Heart right ventricle (tissue), 16 donors: Measurements from ENCODE around the gene CST6. TPM values are rescaled to one million over a fixed set of nuclear protein-coding genes. Genes with fewer than 3 reads are reported as not detected.

Experiments used
- ATAC-seq, 8 donors: fragments of 200-7000 bp; cut with Tn5 transposase; one replicate each; pipeline ENCODE4 v1.9.1; 2020; ENCODE audit warnings: mild to moderate bottlenecking in 8 of 8, moderate library complexity in 8 of 8, moderate number of reproducible peaks in 1 of 8
- DNase-seq, 2 donors: peaks; one replicate each; pipeline ENCODE4 v3.0.0-alpha.2; 2020
- H3K27ac ChIP-seq, 10 donors: fragments of 200-600 bp; sonication (generic) in 2 of 10; one replicate each; pipeline versions ENCODE4 v1.5.0 to v1.8.0; 2020 to 2022; ENCODE audit warnings: mild to moderate bottlenecking in 3 of 10
- H3K27me3 ChIP-seq, 7 donors: fragments of 200-600 bp; one replicate each; pipeline ENCODE4 v1.8.0; 2021 to 2022; ENCODE audit warnings: mild to moderate bottlenecking in 2 of 7
- H3K36me3 ChIP-seq, 9 donors: fragments of 200-600 bp; sonication (generic) in 1 of 9; one replicate each; pipeline versions ENCODE4 v1.5.0 to v1.8.0; 2020 to 2022; ENCODE audit warnings: mild to moderate bottlenecking in 2 of 9
- H3K4me1 ChIP-seq, 9 donors: fragments of 200-600 bp; sonication (generic) in 1 of 9; one replicate each; pipeline versions ENCODE4 v1.5.0 to v1.8.0; 2020 to 2022; ENCODE audit warnings: mild to moderate bottlenecking in 4 of 9
- H3K4me3 ChIP-seq, 10 donors: fragments of 200-600 bp; sonication (generic) in 2 of 10; one replicate each; pipeline versions ENCODE4 v1.5.0 to v1.8.0; 2020 to 2022; ENCODE audit warnings: mild to moderate bottlenecking in 7 of 10, moderate library complexity in 2 of 10
- H3K9me3 ChIP-seq, 11 donors: fragments of 200-600 bp in 10 of 11; sonication (generic) in 2 of 11; one replicate each; pipeline versions ENCODE4 v1.5.0 to v1.8.0; 2013 to 2022; ENCODE audit warnings: mild to moderate bottlenecking in 2 of 11, control low read depth in 1 of 11, moderate library complexity in 1 of 11
- WGBS, 2 donors: extraction: QIAGEN DNeasy Blood & Tissue Kit; methylation state at CpG; one replicate each; pipeline ENCODE4 v1.1.7; 2013; ENCODE audit warnings: inconsistent platforms in 1 of 2; 5-methylcytosine and 5-hydroxymethylcytosine counted together
- intact Hi-C, 10 donors: fragments of 100-400 bp; cut with DNase I; formaldehyde crosslinking; loops; one replicate each; pipeline versions ENCODE4 v1.11.1 to v1.14.2; 2022
- polyA plus RNA-seq, 2 donors: library from polyadenylated mRNA; stranded (reverse); fragments of 200-250 nt; gene quantifications; one replicate each; pipeline ENCODE4 v1.2.3, GENCODE V29; 2013
- total RNA-seq, 10 donors: library from RNA; stranded (reverse); fragmentation: NEBNext Ultra II Directional in 3 of 10; extraction: Animal tissue kit (Norgen Biotek cat#: 25700) in 3 of 10; gene quantifications; one replicate each; pipeline versions ENCODE4 v1.2.1 to v1.2.4, GENCODE V29; 2021 to 2023
- TF ChIP-seq, protein P1 (sequence below), 9 donors: fragments of 200-600 bp; sonication (generic) in 2 of 9; IDR thresholded peaks; one replicate each; pipeline versions ENCODE4 v1.5.0 to v1.8.0; 2021 to 2022; ENCODE audit warnings: antibody characterized with exemption in 9 of 9, mild to moderate bottlenecking in 5 of 9, moderate library complexity in 1 of 9
- donor health status: Arrhythmogenic right ventricular cardiomyopathy.
- donor health status: ischemic (EF 13 %, LVEDD 7.1; RV severe dilation, severe dysfunction).
- donor health status: healthy with polysubstance abuse.
- donor health status: DM: no; HTN: yes; CAD: no.
- donor health status: DM: no; HTN: no; CAD: no.
- donor health status: ischemic (EF 25% LVEDD 6.9; RV normal size, moderate dysfunction).
- donor health status: ischemic (EF 25% LVEDD 5.7; RV mildly dilated, moderate dysfunction).
- donor health status: healthy.
- donor health status: DM: yes; HTN: yes; CAD: no.
- donor health status: Ischemic cardiomyopathy.
- donor health status: ischemic (EF 35%, LVEDD 5.7; RV mildly dilated, moderate dysfunction).
- donor health status: nonischemic (EF 11% LVEDD 7.7; RV severe dilation, severe dysfunction).
- donor health status: DM: yes; HTN: yes; CAD: no.
- donor health status: PGD.
- donor health status: ischemic (EF 29% LVEDD 5.4; RV normal size, mild dysfunction).
- donor health status: nonischemic (EF 23%, LVEDD 6.1; RV moderate dilation, normal function).

The CST6 gene
- total and polyA plus RNA-seq, 12 donors = 0.35 to 2.6 (median 0.44) TPM; not detected in 7

- no peak for ATAC-seq
- Histone ChIP-seq H3K36me3 (no peaks in the 10 kb centered on the region), H3K27me3 (no peaks in the 10 kb centered on the region), H3K4me1 (peaks cover 0 to 5% (median 0%) of the 10 kb centered on the region in 9 donors), H3K9me3 (no peaks in the 10 kb centered on the region), H3K4me3 (no peak overlapping the region), H3K27ac (no peak overlapping the region)
- 85 to 91% methylated on average over 3 of the region's 3 CpGs for WGBS, 2 donors
- DNase-seq = no peak
- intact Hi-C loops = no loop called here
- TF ChIP-seq, protein P1, sequence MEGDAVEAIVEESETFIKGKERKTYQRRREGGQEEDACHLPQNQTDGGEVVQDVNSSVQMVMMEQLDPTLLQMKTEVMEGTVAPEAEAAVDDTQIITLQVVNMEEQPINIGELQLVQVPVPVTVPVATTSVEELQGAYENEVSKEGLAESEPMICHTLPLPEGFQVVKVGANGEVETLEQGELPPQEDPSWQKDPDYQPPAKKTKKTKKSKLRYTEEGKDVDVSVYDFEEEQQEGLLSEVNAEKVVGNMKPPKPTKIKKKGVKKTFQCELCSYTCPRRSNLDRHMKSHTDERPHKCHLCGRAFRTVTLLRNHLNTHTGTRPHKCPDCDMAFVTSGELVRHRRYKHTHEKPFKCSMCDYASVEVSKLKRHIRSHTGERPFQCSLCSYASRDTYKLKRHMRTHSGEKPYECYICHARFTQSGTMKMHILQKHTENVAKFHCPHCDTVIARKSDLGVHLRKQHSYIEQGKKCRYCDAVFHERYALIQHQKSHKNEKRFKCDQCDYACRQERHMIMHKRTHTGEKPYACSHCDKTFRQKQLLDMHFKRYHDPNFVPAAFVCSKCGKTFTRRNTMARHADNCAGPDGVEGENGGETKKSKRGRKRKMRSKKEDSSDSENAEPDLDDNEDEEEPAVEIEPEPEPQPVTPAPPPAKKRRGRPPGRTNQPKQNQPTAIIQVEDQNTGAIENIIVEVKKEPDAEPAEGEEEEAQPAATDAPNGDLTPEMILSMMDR (IDR thresholded peaks at IDR 0.05) = no peak
Observed at GRCh38 chr11:66037327-66037726, 25.5 kb downstream of the CST6 start.

GRCh38 chr11:66039765-66040164, 28.0 kb downstream of the CST6 start:
- no peak for ATAC-seq
- TF ChIP-seq, protein P1 (IDR thresholded peaks at IDR 0.05) = no peak
- Histone ChIP-seq H3K36me3 (no peaks in the 10 kb centered on the region), H3K27ac (no peak overlapping the region), H3K4me1 (peaks cover 0 to 5% (median 0%) of the 10 kb centered on the region in 9 donors), H3K9me3 (no peaks in the 10 kb centered on the region), H3K4me3 (no peak overlapping the region), H3K27me3 (no peaks in the 10 kb centered on the region)
- intact Hi-C loops = no loop called here
- WGBS, 2 donors = 80% methylated on average over 3 of the region's 3 CpGs
- DNase-seq = no peak

DNA sequence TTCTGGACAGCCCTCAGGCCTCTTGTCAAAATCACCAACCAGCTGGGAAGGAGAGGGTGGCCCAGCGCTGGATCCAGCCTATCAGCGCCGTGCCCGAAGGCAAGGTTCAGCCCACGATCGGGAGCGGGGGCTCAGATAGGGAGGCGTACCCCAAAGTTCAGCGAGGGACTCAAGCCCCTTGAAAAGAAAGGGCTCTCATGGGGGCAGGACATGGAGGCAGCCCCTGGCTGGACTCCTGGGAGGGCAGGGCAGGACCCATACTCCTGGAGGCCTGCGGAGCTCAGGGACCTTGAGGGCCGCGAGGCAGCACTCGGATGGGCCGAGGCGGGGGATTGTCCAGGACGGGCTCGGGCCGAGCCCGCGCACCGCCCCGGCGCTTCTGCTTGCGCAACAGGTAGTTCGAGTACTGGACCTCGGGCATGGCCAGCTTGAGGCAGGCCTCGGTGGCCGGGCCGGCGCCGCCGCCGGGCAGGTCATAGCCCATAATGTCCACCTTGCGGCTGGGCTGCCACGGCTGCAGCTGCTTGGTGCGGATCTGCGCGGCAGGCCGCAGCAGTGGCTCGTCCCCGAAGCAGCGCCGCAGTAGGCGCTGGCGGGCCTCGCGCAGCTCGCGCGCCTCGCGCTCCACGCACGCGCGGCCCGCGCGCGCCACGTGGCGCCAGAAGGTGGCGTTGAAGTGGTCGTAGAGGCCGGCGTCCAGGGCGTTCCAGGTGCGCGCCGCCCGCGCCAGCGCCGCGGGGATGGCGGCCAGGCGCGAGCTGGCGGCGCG, 30.6 kb downstream of the CST6 start:
- TF ChIP-seq, protein P1 (IDR thresholded peaks at IDR 0.05) = no peak
- DNase-seq (no peak), ATAC-seq (no peak)
- H3K27me3 ChIP-seq = peaks cover 0 to 4% (median 0%) of the 10 kb centered on the region in 7 donors
- peaks cover 0 to 16% (median 5%) of the 10 kb centered on the region in 9 donors for H3K4me1 ChIP-seq
- intact Hi-C loops = no loop called here
- no peaks in the 10 kb centered on the region for H3K36me3 ChIP-seq
- no peaks in the 10 kb centered on the region for H3K9me3 ChIP-seq
- H3K27ac ChIP-seq = no peak overlapping the region
- no peak overlapping the region for H3K4me3 ChIP-seq
- WGBS, 2 donors = 95 to 96% methylated on average over 70 to 81 of the region's 81 CpGs

GRCh38 chr11:66042996-66043906, 31.4 kb downstream of the CST6 start:
- peaks cover 0 to 12% (median 7%) of the 10 kb centered on the region in 7 donors for H3K27me3 ChIP-seq
- TF ChIP-seq, protein P1 (IDR thresholded peaks at IDR 0.05) = no peak
- ATAC-seq (no peak), DNase-seq (no peak)
- no peak overlapping the region for H3K27ac ChIP-seq
- H3K9me3 ChIP-seq = no peaks in the 10 kb centered on the region
- WGBS, 2 donors = 97% methylated on average over 87 to 88 of the region's 88 CpGs
- H3K4me3 ChIP-seq = no peak overlapping the region
- no peaks in the 10 kb centered on the region for H3K36me3 ChIP-seq
- intact Hi-C loops = no loop called here
- H3K4me1 ChIP-seq = peaks cover 0 to 24% (median 10%) of the 10 kb centered on the region in 9 donors
